Hematopoietic multipotent progenitor cell treated with erythropoietin and hydrocortisone succinate and interleukin-3 and kit ligand, for 6 days (in vitro differentiated cells): Measurements from ENCODE around the gene PLB1.

Experiments used
- DNase-seq: peaks from one replicate; pipeline ENCODE4 v3.0.0-alpha.2; 2015

PLB1 gene

DNA sequence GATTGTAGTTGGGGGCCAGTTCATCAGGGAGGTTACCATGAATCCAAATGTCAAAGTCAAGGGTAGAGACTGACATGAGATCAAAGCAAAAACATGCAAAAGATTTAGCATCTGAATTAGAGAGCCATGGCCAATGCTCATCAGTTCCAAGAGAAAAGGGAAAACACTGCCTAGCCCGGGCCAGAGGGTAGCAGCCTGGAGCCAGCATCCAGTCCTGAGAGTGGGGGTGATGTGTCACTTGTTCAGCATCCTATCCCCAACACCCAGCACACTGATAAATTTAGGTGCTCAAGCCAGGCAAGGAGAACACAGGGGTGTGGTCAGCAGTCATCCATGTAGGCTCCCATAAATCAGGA, 178.8 kb downstream of the PLB1 start:
- no peak for DNase-seq

DNA sequence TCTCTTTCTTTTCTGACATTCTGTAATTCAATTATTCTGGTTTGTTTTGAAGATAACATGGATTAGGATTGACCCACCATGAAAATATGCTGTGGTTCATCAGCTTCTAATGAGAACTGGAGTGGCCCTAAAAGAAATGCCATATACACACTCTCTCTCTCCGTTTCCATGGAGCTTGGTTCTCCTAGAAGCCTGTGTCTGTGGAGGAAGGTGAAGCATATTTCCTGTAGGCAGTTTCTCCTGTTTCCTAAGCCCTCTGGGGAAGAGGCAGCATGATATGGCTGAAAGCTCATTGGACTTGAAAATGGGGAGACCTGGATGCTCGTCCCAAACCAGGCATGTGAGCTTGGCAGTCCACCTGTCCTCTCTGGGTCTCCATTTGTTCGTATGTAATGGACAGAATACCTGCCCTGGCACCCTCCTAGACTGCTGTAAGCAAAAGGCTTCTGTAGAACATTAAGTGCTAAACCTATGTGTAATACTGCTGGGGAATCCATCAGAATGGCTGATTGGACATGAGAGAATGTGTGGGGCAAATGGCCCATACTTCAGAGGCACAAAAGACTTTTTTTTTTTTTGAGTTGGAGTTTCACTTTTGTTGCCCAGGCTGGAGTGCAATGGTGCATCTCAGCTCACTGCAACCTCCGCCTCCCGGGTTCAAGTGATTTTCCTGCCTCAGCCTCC, 180.4 kb downstream of the PLB1 start:
- no peak for DNase-seq

DNA sequence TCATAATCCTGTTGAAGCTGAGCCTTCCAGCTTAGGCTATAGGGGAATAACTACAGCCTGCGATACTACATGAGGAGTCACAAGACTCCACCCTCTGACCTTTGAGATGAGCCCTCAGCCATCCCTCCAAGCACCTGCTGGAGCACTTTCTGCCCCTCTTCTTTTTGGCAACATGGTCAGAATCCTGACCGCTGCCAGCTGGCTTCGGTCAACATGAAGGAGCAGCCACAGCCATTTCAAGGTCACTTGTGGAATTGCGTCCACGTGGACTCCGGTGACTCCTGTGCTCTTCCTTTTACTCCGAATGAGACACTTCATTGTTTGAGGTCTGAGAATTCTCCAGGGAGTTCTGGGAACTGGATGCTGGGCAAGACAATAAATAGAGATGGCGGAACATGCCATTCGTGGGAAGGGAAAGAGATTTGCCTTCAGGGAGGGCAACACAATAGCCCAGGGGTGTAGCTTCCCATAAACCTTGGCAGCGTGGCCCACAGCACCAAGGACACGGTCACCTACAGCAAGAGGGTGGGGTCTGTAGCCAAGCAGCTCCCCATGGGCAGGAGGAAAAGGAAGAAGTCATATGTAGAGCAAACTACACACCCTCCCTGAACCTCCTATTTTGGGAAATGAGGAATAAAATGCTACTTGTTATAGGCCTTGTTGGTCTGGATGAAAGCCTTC, 182.5 kb downstream of the PLB1 start:
- DNase-seq, result no peak

GRCh38 chr2:28678944-28679343, 183.1 kb downstream of the PLB1 start:
- DNase-seq, result no peak

DNA sequence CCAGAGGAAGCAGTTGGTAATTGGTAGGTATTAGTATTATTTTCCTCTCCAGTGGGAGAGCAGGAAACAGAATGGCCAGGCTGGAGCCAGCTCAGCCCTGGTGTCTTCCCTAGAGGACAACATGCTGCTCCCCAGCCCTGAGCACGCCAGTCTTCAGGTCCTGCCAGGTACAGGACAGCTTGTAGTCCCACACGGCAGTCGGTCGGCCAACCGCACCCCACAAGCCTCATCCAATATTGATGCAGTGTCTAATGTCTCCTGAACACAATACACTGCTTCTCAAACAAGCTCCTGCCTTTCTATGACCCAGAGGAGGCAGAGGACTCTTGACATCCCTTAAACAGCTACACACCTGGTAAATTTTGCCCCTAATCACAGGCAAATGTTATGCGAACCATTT, 184.8 kb downstream of the PLB1 start:
- DNase-seq, result no peak

GRCh38 chr2:28681158-28681571, 185.3 kb downstream of the PLB1 start:
- DNase-seq, result no peak

GRCh38 chr2:28681606-28682005, 185.7 kb downstream of the PLB1 start:
- no peak for DNase-seq

GRCh38 chr2:28683100-28683706, 187.3 kb downstream of the PLB1 start:
- DNase-seq, result no peak

GRCh38 chr2:28684142-28684858, 188.4 kb downstream of the PLB1 start:
- DNase-seq, result no peak

DNA sequence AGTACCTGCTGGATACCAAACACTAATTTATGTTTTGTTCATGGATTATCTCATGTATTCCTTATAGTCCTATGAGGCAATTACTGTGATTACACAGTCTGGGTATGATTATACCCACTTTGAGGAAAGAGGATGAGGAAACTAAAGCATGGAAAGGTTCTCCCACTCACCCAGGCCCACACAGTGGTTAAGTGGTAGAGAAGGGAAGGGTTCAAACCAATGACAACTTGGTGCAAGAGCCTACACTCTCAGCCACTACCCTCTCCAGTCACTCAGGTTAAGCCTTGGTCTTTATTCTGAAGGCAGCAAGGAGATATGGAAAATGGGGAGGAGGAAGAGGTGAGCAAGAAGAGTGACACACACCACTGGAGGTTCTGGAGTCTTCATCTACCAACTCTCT, 191.3 kb downstream of the PLB1 start:
- DNase-seq, result no peak

- DNase-seq, result no peak
Measured at GRCh38 chr2:28687640-28688385, 192.0 kb downstream of the PLB1 start.

DNA sequence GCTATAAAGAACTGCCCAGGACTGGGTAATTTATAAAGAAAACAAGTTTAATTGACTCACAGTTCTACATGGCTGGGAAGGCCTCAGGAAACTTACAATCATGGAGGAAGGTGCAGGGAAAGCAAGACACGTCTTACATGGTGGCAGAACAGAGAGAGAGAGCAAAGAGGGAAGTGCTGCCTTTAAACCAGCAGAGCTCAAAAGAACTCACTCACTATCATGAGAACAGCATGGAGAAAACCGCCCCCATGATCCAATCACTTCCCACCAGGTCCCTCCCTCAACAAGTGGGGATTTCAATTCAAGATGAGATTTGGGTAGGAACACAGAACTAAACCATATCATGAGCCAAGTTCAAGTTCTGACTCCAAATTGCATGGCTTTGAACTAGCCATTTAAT, 193.0 kb downstream of the PLB1 start:
- no peak for DNase-seq

DNA sequence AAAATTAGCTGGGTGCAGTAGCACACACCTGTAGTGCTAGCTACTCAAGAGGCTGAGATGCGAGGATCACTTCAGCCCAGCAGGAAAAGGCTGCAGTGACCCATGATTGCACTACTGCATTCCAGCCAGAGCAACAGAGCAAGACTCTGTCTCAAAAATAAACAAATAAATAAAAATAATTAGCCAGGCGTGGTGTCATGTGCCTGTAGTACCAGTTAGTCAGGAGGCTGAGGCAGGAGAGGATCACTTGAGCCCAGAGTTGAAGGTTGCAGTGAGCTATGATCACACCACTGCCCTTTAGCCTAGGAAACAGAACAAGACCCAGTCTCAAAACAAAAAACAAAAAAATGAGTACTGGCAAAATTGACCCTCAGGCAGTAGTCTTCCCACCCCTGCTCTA, 193.9 kb downstream of the PLB1 start:
- DNase-seq, result no peak

DNA sequence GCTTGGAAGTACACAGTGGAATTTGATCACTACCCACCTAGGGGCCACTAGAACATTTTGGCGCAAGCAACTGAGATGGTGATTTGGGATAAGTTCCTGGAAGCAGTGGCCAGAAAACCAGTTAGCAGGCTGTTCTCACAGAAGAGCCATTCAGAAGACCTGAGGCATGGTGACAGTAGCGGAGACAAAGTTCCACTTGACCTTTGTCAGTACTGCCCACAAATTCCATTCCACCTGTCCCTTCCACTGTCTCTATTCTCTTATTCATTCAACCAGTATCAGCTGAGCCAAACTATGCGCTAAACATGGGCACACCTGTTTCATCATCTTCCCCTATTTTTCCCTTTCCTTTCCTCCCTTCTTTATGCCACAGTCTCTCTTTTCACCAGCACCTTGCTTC, 196.6 kb downstream of the PLB1 start:
- DNase-seq, result no peak

GRCh38 chr2:28693223-28693622, 197.4 kb downstream of the PLB1 start:
- no peak for DNase-seq
